ENCODE results near the gene PGRMC1.
A peak's percentile ranks its signal among the peaks of the same experiment; 100 is the strongest.
"Not testable (repeated sequence)": the region's sequence is repeated elsewhere in the genome, so short reads cannot be mapped to it uniquely, and the experiment has no call there.

Gene PGRMC1

GRCh38 chrX:119235872-119236622 is at the start of gene PGRMC1:
TSS of gene PGRMC1 (plus strand) at chrX:119236285. CDS start at chrX:119236364, 79 bp downstream.
- DNase-seq: peak; percentile 25

GRCh38 chrX:119186763-119187162 is 49.3 kb upstream of the PGRMC1 start:
- no peak for DNase-seq

DNA sequence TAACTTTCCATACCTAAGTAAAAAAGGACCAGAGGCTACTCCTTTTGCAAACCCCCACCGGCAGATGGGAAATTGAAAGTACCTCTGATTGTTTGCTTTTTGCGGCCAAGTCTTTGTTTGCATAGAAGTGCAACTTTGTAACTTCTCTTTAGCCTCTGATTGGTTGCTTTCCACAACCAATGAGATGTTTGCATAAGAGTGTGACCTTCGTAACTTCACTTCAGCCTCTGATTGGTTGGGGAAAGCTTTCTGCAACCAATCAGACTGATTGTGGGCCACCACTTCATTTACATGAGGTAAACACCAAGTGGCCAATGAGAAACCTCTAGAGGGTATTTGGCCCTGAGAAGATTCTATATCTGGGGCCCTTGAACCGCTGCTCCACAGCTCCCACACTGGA is 48.8 kb upstream of the PGRMC1 start:
- no peak for DNase-seq

- DNase-seq: no peak
Measured at GRCh38 chrX:119189115-119189514, 47.0 kb upstream of the PGRMC1 start.

- DNase-seq: no peak
Measured at GRCh38 chrX:119189595-119189994, 46.5 kb upstream of the PGRMC1 start.

DNA sequence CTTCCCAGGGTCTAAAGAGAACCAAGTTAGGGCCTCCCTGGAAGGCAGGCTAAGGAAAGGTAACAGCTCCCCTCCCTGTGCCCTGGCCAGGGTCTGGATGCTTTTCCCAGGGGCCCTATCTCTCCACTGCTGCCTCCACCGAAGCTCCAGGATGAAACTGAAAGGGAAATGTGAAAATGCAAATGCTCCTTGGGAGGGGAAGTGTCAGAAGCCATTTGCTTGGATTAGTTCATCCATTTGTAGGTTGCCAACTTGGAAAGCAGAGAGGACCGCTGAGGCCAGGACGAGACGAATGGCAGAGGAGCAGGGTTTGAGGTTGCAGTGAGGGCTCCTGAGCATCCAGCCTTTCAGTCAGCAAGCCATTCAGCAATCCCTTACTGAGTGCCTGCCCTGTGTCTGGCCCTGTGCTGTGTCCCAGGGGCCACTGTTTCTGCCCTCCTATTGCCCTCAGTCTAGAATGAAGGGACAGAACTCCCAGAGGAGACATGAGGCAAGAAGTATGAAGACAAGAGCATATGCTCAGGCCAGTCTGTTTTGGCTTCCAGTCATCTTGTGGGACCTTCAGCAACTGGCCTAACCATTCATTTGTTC is 45.9 kb upstream of the PGRMC1 start:
- DNase-seq: no peak

GRCh38 chrX:119190831-119191230 is 45.3 kb upstream of the PGRMC1 start:
- no peak for DNase-seq

GRCh38 chrX:119194621-119195020 is 41.5 kb upstream of the PGRMC1 start:
- DNase-seq: no peak

DNA sequence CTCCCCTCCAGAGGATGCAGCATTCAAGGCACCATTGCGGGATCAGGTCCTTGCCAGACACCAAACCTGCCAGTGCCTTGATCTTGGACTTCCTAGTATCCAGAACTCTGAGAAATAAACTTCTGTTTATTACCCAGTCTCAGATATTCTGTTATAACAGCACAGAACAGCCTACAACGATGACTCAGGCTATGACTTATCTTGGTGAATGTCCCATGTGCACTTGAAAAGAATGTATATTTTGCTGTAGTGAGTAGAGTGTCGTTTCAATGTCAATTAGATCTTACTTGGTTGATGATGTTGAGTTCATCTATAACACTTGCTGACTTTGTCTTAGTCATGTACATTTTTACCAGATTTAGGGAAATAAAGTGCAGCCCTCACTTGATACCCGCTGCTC is 34.5 kb upstream of the PGRMC1 start:
- no peak for DNase-seq

DNA sequence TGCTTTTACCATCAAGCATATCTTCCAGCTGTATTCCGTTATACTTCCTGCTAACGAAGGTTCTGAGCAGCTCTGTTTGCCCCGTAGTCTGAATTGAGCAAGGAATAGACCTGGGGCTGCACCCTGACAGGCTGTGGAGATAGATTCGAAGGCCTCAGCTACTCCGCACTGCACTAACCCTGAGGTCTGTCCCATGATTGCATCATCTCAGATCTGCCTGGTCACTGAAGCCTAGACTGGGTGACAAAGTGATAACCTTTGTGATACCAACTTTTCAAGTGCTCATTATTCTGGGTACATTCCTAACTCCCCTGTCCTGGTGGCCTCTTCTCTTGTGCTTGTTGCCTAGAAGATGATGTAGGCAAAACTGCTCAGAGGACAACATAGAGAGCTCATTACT is 29.9 kb upstream of the PGRMC1 start:
- no peak for DNase-seq

GRCh38 chrX:119207483-119207882 is 28.6 kb upstream of the PGRMC1 start:
- DNase-seq: not testable (repeated sequence)

DNA sequence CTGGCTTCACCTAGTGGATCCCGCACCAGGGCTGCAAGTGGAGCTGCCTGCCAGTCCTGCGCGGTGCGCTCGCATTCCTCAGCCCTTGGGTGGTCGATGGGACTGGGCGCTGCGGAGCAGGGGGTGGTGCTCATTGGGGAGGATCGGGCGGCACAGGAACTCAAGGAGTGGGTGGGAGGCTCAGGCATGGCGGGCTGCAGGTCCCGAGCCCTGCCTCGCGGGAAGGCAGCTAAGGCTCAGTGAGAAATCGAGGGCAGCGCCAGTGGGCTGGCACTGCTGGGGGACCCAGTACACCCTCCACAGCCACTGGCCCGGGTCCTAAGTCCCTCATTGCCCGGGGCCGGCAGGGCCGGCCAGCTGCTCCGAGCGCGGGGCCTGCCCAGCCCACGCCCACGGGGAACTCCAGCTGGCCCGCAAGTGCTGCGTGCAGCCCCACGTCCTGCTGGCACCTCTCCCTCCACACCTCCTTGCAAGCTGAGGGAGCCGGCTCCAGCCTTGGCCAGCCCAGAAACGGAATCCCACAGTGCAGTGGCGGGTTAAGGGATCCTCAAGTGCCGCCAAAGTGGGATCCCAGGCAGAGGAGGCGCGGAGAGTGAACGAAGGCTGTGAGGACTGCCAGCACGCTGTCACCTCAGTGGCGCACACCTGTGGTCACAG is 27.6 kb upstream of the PGRMC1 start:
- no peak for DNase-seq

DNA sequence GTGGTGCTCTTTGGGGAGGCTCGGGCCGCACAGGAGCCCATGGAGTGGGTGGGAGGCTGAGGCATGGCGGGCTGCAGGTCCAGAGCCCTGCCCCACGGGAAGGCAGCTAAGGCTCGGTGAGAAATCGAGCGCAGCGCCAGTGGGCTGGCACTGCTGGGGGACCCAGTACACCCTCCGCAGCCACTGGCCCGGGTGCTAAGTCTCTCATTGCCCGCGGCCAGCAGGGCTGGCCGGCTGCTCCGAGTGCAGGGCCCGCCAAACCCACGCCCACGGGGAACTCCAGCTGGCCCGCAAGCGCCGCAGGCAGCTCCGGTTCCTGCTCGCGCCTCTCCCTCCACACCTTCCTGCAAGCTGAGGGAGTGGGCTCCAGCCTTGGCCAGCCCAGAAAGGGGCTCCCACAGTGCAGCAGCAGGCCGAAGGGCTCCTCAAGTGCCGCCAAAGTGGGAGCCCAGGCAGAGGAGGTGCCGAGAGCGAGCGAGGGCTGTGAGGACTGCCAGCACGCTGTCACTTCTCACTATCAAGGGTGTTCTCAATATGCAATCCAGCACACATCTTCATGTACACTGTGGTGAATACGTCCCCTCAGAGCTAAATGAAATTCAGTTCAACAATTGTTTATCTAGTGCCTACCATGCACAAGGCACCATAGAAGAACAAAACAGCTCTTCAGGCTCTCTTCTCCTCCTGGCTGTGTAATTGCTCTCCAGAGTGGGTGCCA is 25.0 kb upstream of the PGRMC1 start:
- DNase-seq: not testable (repeated sequence)

DNA sequence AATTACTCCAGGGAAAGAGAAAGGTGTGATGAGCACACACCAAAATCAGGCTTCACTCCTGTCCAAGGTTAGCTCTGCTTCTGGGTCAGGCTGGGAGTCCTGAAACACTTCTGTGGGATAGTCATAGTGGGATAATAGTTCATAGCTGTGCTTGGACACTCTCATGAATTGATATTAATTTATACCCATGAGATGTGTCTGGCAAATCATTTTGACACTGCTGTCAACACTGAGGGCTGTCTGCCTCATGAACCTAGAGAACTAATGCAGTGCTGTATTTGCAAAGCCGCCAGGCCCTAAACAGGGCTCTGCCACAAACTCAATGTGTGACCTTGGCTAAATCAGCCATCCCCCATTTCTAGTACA is 24.5 kb upstream of the PGRMC1 start:
- DNase-seq: no peak

DNA sequence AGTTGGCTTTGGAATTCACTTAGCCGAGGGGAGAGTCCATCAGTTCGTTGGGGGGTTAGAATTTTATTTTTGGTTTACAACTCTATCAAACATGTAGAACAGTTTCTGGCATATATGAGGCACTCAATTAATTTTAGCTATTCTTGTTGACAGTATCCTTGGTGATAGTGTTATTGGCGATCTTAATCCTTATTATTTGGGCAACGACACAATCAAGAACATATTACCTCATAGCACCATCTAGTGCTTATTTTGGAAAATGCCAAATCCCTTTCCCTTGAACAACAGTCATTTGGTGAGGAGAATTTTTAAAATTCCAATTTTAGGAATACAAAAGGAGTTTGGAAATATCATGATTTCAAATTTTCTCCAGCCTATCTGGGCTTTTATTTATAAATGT is 17.9 kb upstream of the PGRMC1 start:
- DNase-seq: no peak

GRCh38 chrX:119222932-119223331 is 13.2 kb upstream of the PGRMC1 start:
- no peak for DNase-seq

DNA sequence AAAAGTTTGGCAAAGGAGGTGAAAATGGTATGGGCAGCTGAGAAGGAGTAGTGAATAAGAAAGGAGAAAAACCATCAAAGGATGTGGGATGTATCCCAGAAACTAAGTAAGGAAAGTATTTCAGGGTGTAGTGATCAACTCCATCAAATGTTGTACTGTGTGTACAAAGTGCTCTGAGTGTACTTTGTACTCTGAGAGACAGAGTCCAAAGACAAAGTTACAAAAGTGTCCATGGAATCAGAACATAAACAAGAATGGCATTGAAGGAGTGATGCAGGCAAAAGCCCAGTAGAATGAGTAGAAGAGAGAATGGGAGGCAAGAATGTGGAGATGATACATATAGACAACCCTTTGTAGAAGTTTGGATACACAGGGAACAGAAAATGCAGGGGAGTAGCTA is 12.3 kb upstream of the PGRMC1 start:
- DNase-seq: no peak

- no peak for DNase-seq
Measured at GRCh38 chrX:119226446-119226845, 9.6 kb upstream of the PGRMC1 start.

DNA sequence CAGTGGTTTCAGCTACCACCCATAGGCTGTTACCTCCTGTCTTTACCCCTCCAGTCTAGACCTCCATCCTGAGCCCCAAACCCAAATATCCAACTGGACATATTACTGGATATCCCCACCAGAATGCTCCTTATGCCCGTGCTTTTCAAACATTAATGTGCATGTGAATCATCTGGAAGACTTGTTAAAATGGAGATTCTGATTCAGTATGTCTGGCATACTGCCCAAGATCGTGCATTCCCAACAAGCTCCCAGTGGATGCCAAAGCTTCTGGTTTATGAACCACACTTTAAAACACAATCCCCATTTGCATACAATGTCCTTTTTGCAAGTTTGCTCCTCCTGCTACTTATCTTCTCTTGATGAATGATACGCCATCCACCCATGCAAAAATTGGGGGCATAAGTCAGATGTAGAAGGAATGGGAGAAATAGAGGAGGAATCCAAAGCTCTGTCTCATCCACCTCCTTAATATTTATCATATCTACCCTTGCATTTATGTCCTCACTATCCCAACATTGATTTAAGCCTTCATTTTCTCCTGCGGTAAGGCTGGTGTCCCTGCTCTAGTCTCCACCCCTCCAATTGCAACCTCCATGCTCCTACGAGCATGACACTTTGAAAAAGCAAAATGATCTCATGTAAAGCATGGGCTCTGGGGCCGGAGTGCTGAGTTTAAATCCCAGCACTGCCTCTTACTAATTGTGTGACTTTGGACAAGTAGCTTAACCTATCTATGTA is 7.4 kb upstream of the PGRMC1 start:
- DNase-seq: no peak

DNA sequence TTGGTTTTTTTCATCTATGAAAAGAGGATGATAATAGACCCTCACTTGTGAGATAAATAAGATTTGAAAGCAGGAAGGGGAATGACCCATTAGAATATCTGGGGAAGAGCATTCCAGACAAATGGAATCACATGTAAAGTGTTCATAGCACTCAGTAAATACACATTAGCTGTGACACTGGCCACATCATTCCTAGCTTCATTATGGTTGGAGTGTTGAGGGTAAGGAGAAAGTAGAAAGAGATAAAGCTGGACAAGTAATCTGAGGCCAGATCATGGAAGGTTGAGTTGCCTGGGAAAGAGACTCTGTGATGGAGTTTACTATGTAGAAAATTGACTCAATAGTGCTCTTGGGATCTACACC is 6.9 kb upstream of the PGRMC1 start:
- no peak for DNase-seq

DNA sequence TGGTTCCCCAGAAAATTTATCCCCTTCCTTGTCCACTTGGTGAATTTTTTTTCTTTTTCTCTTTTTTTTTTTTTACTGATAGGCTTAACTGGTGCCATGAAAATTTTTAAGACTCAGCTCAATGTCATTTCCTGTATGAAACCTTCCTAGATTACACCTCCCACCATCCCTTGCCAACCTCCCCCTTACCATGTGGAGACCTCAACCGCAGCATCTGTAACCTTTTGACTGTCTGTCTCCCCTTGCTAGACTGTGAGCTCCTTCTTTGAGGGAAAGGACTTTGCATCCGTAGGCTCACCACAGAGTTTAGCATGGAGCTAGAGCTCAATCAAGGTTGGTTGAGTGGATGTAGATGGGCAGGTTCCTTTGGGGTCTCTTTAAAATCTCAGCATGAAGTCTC is 5.2 kb upstream of the PGRMC1 start:
- DNase-seq: no peak

GRCh38 chrX:119231936-119232445 is 4.1 kb upstream of the PGRMC1 start:
- DNase-seq: no peak

DNA sequence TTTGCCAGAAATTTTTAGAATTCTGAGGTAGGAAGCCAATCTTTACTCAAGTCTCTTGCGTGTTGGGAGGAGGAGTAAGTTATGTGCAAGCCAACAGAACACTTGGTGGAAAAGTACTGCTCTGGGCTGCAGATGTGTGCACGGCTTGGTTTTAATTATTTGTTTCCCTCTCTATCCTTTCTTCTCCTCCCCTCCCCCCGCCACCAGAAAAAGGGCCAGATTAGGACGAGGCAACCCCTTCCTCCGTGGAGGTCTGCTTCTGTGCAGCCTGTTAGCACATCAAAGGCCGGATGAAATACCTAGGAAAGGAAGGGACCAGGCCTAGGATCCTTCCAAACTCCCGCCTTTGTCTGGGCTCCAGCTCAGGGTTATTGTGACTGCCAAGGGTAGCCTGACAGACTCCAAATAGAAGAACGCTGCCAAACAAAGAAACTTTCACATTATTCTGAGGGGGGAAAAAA is 1.0 kb upstream of the PGRMC1 start:
- no peak for DNase-seq
